ENCODE measurements around the gene PRR5.

GRCh38 chr22:44661659-44662569 is 40.1 kb upstream of the PRR5 start:
- TF ChIP-seq CTCF (IDR thresholded peaks at IDR 0.05) = no peak
- TF ChIP-seq POLR2A (IDR thresholded peaks at IDR 0.05) = no peak
